Smooth muscle cell (in vitro differentiated cells): ENCODE results near the gene KCNIP1. TPM values are rescaled to one million over a fixed set of nuclear protein-coding genes. Genes with fewer than 3 reads are reported as not detected.

Experiments used
- DNase-seq: peaks from one replicate; lab custom pipeline; 2025; ENCODE audit not compliant: unreplicated experiment; lab: John Stamatoyannopoulos, UW
- H2AFZ ChIP-seq: fragments of 200-600 bp; sonication (generic); 2 replicates; pipeline ENCODE4 v1.6.0; 2016; ENCODE audit warnings: antibody characterized with exemption, low read depth, mild to moderate bottlenecking
- H3F3A ChIP-seq: fragments of 200-600 bp; sonication (generic); 2 replicates; pipeline ENCODE4 v1.6.0; 2017; ENCODE audit warnings: antibody characterized with exemption, low read depth
- H3K27ac ChIP-seq: fragments of 200-600 bp; sonication (generic); 2 replicates; pipeline ENCODE4 v1.5.1; 2016; ENCODE audit warnings: low read depth, mild to moderate bottlenecking
- H3K27me3 ChIP-seq: fragments of 200-600 bp; sonication (generic); 2 replicates; pipeline ENCODE4 v1.6.1; 2016; ENCODE audit warnings: low read depth, mild to moderate bottlenecking
- H3K36me3 ChIP-seq: fragments of 200-600 bp; sonication (generic); 2 replicates; pipeline ENCODE4 v1.5.1; 2016; ENCODE audit warnings: low read depth
- H3K4me1 ChIP-seq: fragments of 200-600 bp; sonication (generic); 2 replicates; pipeline ENCODE4 v1.5.1; 2016; ENCODE audit warnings: low read depth
- H3K4me2 ChIP-seq: fragments of 200-600 bp; sonication (generic); 2 replicates; pipeline ENCODE4 v1.6.0; 2016; ENCODE audit warnings: mild to moderate bottlenecking
- H3K4me3 ChIP-seq: fragments of 200-600 bp; sonication (generic); 2 replicates; pipeline ENCODE4 v1.5.1; 2016; ENCODE audit warnings: mild to moderate bottlenecking
- H3K79me2 ChIP-seq: fragments of 200-600 bp; sonication (generic); 2 replicates; pipeline ENCODE4 v1.6.0; 2016; ENCODE audit warnings: low read depth, mild to moderate bottlenecking
- H3K9ac ChIP-seq: fragments of 200-600 bp; sonication (generic); 2 replicates; pipeline ENCODE4 v1.6.0; 2016; ENCODE audit warnings: low read depth
- H3K9me3 ChIP-seq: fragments of 200-600 bp; sonication (generic); replicated peaks from 2 replicates; pipeline ENCODE4 v1.5.1; 2016; ENCODE audit warnings: low read depth
- H4K20me1 ChIP-seq: fragments of 200-600 bp; sonication (generic); 2 replicates; pipeline ENCODE4 v1.6.0; 2016; ENCODE audit warnings: low read depth
- CTCF ChIP-seq: fragments of 200-600 bp; sonication (generic); IDR thresholded peaks from 2 replicates; pipeline ENCODE4 v1.5.1; 2017; ENCODE audit warnings: borderline replicate concordance, mild to moderate bottlenecking, antibody characterized with exemption; ENCODE audit not compliant: insufficient read depth, poor library complexity, severe bottlenecking
- WGBS: methylation state at CpG from one replicate; pipeline ENCODE4 v1.1.7; 2016; ENCODE audit warnings: low lambda C conversion rate; 5-methylcytosine and 5-hydroxymethylcytosine counted together
- polyA plus RNA-seq: library from polyadenylated mRNA; unstranded; fragments of >200 nt; fragmentation: Nextera tagmentation; extraction: Ambion mirVana; gene quantifications from 2 replicates; pipeline ENCODE4 v1.2.1, GENCODE V29; 2016
- total RNA-seq: library from RNA; depleted of rRNA; stranded (reverse); fragments of >200 nt; gene quantifications from 2 replicates; pipeline ENCODE4 v1.2.3, GENCODE V29; 2014

The KCNIP1 gene
- total and polyA plus RNA-seq, 2 experiments from 2014 or later: 0.50 TPM; not detected in 1

DNA sequence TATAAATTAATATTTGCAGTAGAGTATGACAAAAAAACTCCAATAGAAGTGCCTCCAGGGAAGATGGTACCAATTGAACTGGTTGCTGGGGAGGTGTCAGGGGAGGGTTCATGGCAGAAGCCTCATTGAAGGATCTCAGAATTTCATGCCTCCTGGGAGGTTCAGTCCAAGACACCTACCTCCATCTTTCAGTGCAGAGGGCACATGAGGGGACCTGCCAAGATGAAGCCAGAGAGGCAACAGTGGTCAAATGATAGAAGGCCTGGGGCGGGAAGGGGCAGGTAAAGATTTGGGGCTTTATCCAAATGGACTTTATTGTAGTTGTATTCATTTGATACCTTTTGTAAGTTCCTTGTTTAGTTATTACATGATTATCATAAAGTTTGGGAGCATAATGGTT, 25.9 kb upstream of the KCNIP1 start:
- no peak for TF ChIP-seq CTCF
- no peaks in the 10 kb centered on the region for H3K36me3 ChIP-seq
- no peaks in the 10 kb centered on the region for H3F3A ChIP-seq
- H3K4me3 ChIP-seq: no peak overlapping the region
- no peaks in the 10 kb centered on the region for H3K9me3 ChIP-seq
- H4K20me1 ChIP-seq: no peaks in the 10 kb centered on the region
- H3K27ac ChIP-seq: no peak overlapping the region
- H3K79me2 ChIP-seq: no peaks in the 10 kb centered on the region
- peaks cover 5% of the 10 kb centered on the region for H3K4me1 ChIP-seq
- no peak overlapping the region for H3K4me2 ChIP-seq
- no peak overlapping the region for H2AFZ ChIP-seq
- H3K9ac ChIP-seq: no peak overlapping the region
- 100% methylated on average over 1 of the region's 1 CpG for WGBS
- no peaks in the 10 kb centered on the region for H3K27me3 ChIP-seq
- no peak for DNase-seq

GRCh38 chr5:170478306-170478705, 25.5 kb upstream of the KCNIP1 start:
- Histone ChIP-seq H3K4me2 (no peak overlapping the region), H3K9me3 (no peaks in the 10 kb centered on the region), H3K9ac (no peak overlapping the region), H3K4me1 (peaks cover 5% of the 10 kb centered on the region), H3F3A (no peaks in the 10 kb centered on the region), H3K27ac (no peak overlapping the region), H2AFZ (no peak overlapping the region), H3K27me3 (no peaks in the 10 kb centered on the region), H3K79me2 (no peaks in the 10 kb centered on the region), H3K4me3 (no peak overlapping the region), H4K20me1 (no peaks in the 10 kb centered on the region), H3K36me3 (no peaks in the 10 kb centered on the region)
- 92% methylated on average over 6 of the region's 6 CpGs for WGBS
- no peak for TF ChIP-seq CTCF
- DNase-seq: no peak

DNA sequence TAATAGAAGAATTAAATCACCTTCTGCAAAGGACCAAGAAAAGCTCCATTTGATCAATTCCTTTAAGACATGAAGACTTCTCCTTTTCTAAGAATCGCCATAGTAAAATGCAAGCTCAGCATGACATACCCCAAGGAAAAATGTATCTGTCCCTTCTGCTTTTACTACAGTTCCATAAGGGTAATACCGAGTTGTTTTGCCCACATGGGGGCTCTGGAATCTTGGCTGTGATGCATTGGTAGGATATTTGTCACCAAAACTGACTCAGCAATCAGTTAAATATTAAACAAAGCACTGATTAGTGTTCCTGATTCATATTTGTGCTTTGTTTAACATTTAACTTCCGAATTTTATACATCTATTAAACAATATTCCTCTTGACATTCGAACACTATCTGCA, 24.3 kb upstream of the KCNIP1 start:
- no peak overlapping the region for H3K4me3 ChIP-seq
- WGBS: 47% methylated on average over 4 of the region's 4 CpGs
- no peaks in the 10 kb centered on the region for H3K9me3 ChIP-seq
- H3K27me3 ChIP-seq: no peaks in the 10 kb centered on the region
- H3K36me3 ChIP-seq: no peaks in the 10 kb centered on the region
- DNase-seq: no peak
- TF ChIP-seq CTCF: no peak
- no peak overlapping the region for H3K27ac ChIP-seq
- peaks cover 5% of the 10 kb centered on the region for H3K4me1 ChIP-seq
- no peaks in the 10 kb centered on the region for H3F3A ChIP-seq
- peak overlapping the region; percentile 35 for H3K9ac ChIP-seq
- no peaks in the 10 kb centered on the region for H3K79me2 ChIP-seq
- no peak overlapping the region for H2AFZ ChIP-seq
- no peaks in the 10 kb centered on the region for H4K20me1 ChIP-seq
- H3K4me2 ChIP-seq: peak overlapping the region; percentile 34

GRCh38 chr5:170480260-170480659, 23.6 kb upstream of the KCNIP1 start:
- H3K79me2 ChIP-seq: no peaks in the 10 kb centered on the region
- H3K4me2 ChIP-seq: no peak overlapping the region
- H3K27me3 ChIP-seq: no peaks in the 10 kb centered on the region
- no peak overlapping the region for H3K27ac ChIP-seq
- H4K20me1 ChIP-seq: no peaks in the 10 kb centered on the region
- no peak for TF ChIP-seq CTCF
- no peaks in the 10 kb centered on the region for H3F3A ChIP-seq
- peaks cover 3% of the 10 kb centered on the region for H3K4me1 ChIP-seq
- 89% methylated on average over 5 of the region's 5 CpGs for WGBS
- no peaks in the 10 kb centered on the region for H3K9me3 ChIP-seq
- H3K4me3 ChIP-seq: no peak overlapping the region
- no peak overlapping the region for H2AFZ ChIP-seq
- H3K9ac ChIP-seq: no peak overlapping the region
- no peak for DNase-seq
- H3K36me3 ChIP-seq: no peaks in the 10 kb centered on the region
